Dedifferentiated amniotic fluid mesenchymal stem cell (primary cell): Measurements from ENCODE around the gene MAGEL2.
"Not testable (repeated sequence)": the region's sequence is repeated elsewhere in the genome, so short reads cannot be mapped to it uniquely, and the experiment has no call there.

ENCODE experiments used
- DNase-seq: peaks from one replicate; pipeline ENCODE4 v3.0.0-alpha.2; 2016; ENCODE audit errors: extremely low spot score

The MAGEL2 gene

GRCh38 chr15:23606226-23606625, 41.4 kb downstream of the MAGEL2 start:
- DNase-seq = no peak

GRCh38 chr15:23602124-23602523, 45.5 kb downstream of the MAGEL2 start:
- DNase-seq = no peak

- DNase-seq = no peak
These were observed 48.6 kb downstream of the MAGEL2 start for GRCh38 chr15:23599053-23599452.

- DNase-seq = not testable (repeated sequence)
These were observed 50.4 kb downstream of the MAGEL2 start for GRCh38 chr15:23597278-23597677.

- no peak for DNase-seq
These were observed 50.9 kb downstream of the MAGEL2 start for GRCh38 chr15:23596736-23597135.

- DNase-seq = no peak
These were observed 52.3 kb downstream of the MAGEL2 start for GRCh38 chr15:23595368-23595767.

GRCh38 chr15:23594252-23594770, 53.4 kb downstream of the MAGEL2 start:
- DNase-seq = no peak
